Uterus (tissue), 4 donors: Measurements from ENCODE around the gene PDLIM5. TPM values are rescaled to one million over a fixed set of nuclear protein-coding genes. Genes with fewer than 3 reads are reported as not detected.

ENCODE experiments used
- DNase-seq, 2 donors: peaks; one replicate each; pipeline ENCODE4 v3.0.0-alpha.2; 2019 to 2020
- H3K27ac ChIP-seq, 2 donors: fragments of 200-600 bp; sonication (generic); 1 replicate in 1 of 2; 2 replicates in 1 of 2; pipeline ENCODE4 v1.5.1; 2016 to 2018
- H3K27me3 ChIP-seq, 2 donors: fragments of 200-600 bp; sonication (generic); one replicate each; pipeline ENCODE4 v1.5.1; 2018 to 2019; ENCODE audit warnings: control low read depth in 1 of 2
- H3K36me3 ChIP-seq, 2 donors: fragments of 200-600 bp; sonication (generic); one replicate each; pipeline ENCODE4 v1.5.1; 2019; ENCODE audit warnings: control low read depth in 1 of 2
- H3K4me1 ChIP-seq, 2 donors: fragments of 200-600 bp; sonication (generic); one replicate each; pipeline ENCODE4 v1.5.1; 2018 to 2019; ENCODE audit warnings: control low read depth in 1 of 2
- H3K4me3 ChIP-seq, 2 donors: fragments of 200-600 bp; sonication (generic); 1 replicate in 1 of 2; 2 replicates in 1 of 2; pipeline ENCODE4 v1.5.1; 2018 to 2019; ENCODE audit warnings: mild to moderate bottlenecking in 1 of 2
- H3K9me3 ChIP-seq, 2 donors: fragments of 200-600 bp; sonication (generic); one replicate each; pipeline ENCODE4 v1.5.1; 2019; ENCODE audit warnings: control low read depth in 1 of 2
- CTCF ChIP-seq, 4 experiments: fragments of 200-600 bp in 2 of 4; fragments of 450-650 bp in 2 of 4; sonication (generic) in 2 of 4; IDR thresholded peaks; one replicate each; pipeline ENCODE4 v1.5.1; 2016 to 2019; ENCODE audit warnings: antibody characterized with exemption in 4 of 4, mild to moderate bottlenecking in 2 of 4, moderate library complexity in 1 of 4
- POLR2A ChIP-seq, 2 donors: fragments of 450-650 bp; IDR thresholded peaks; one replicate each; pipeline ENCODE4 v1.6.1; 2016; ENCODE audit warnings: antibody characterized with exemption in 2 of 2, mild to moderate bottlenecking in 1 of 2, moderate library complexity in 1 of 2
- intact Hi-C: fragments of 100-400 bp; cut with DNase I; formaldehyde crosslinking; loops from one replicate; pipeline ENCODE4 v1.15.1; 2023; ENCODE audit warnings: low total_unique reads
- total RNA-seq, 4 donors: library from RNA; depleted of rRNA in 3 of 4; stranded (reverse); fragments of >200 nt in 3 of 4; gene quantifications; one replicate each; pipeline versions ENCODE4 v1.1.0 to v1.2.4, GENCODE V29; 2014 to 2023
- donor health status: DM: yes; HTN: yes; CAD: no.

PDLIM5 gene
- total RNA-seq, 4 donors from 2014 or later = 90.8 to 571 (median 351) TPM

GRCh38 chr4:94665500-94666404, 214.0 kb downstream of the PDLIM5 start:
- intact Hi-C loops = no loop called here
- no peak for DNase-seq
- H3K27me3 ChIP-seq = no peaks in the 10 kb centered on the region
- no peaks in the 10 kb centered on the region for H3K4me1 ChIP-seq
- H3K36me3 ChIP-seq = no peaks in the 10 kb centered on the region
- H3K27ac ChIP-seq = no peak overlapping the region
- H3K4me3 ChIP-seq = no peak overlapping the region
- TF ChIP-seq CTCF (IDR thresholded peaks at IDR 0.05) (no peak), POLR2A (IDR thresholded peaks at IDR 0.05) (no peak)
- H3K9me3 ChIP-seq = no peaks in the 10 kb centered on the region

GRCh38 chr4:94668724-94669123, 217.0 kb downstream of the PDLIM5 start:
- Histone ChIP-seq H3K4me3 (no peak overlapping the region), H3K9me3 (no peaks in the 10 kb centered on the region), H3K36me3 (no peaks in the 10 kb centered on the region), H3K27me3 (no peaks in the 10 kb centered on the region), H3K27ac (no peak overlapping the region), H3K4me1 (no peaks in the 10 kb centered on the region)
- DNase-seq = no peak
- intact Hi-C loops = no loop called here
- TF ChIP-seq CTCF (IDR thresholded peaks at IDR 0.05) (no peak), POLR2A (IDR thresholded peaks at IDR 0.05) (no peak)

GRCh38 chr4:94669672-94670664, 218.2 kb downstream of the PDLIM5 start:
- no peaks in the 10 kb centered on the region for H3K4me1 ChIP-seq
- no peaks in the 10 kb centered on the region for H3K27me3 ChIP-seq
- no peaks in the 10 kb centered on the region for H3K36me3 ChIP-seq
- no peak for DNase-seq
- no peak overlapping the region for H3K4me3 ChIP-seq
- no peak overlapping the region for H3K27ac ChIP-seq
- TF ChIP-seq POLR2A (IDR thresholded peaks at IDR 0.05) (no peak), CTCF (IDR thresholded peaks at IDR 0.05) (no peak)
- no peaks in the 10 kb centered on the region for H3K9me3 ChIP-seq
- intact Hi-C loops = no loop called here

GRCh38 chr4:94671113-94671512, 219.4 kb downstream of the PDLIM5 start:
- Histone ChIP-seq H3K4me1 (no peaks in the 10 kb centered on the region), H3K27me3 (no peaks in the 10 kb centered on the region), H3K4me3 (no peak overlapping the region), H3K27ac (no peak overlapping the region), H3K36me3 (no peaks in the 10 kb centered on the region), H3K9me3 (no peaks in the 10 kb centered on the region)
- TF ChIP-seq CTCF (IDR thresholded peaks at IDR 0.05) (no peak), POLR2A (IDR thresholded peaks at IDR 0.05) (no peak)
- no peak for DNase-seq
- intact Hi-C loops = no loop called here
